Glutamatergic neuron (in vitro differentiated cells): ENCODE data around the gene SEMA4D. TPM values are rescaled to one million over a fixed set of nuclear protein-coding genes. Genes with fewer than 3 reads are reported as not detected.

Experiments used
- DNase-seq: peaks from one replicate; pipeline ENCODE4 v3.0.0; 2022
- H3K27ac Mint-ChIP-seq: one replicate; pipeline ENCODE4 v1.8.0; 2020; ENCODE audit warnings: mild to moderate bottlenecking, mixed read lengths, inconsistent platforms; ENCODE audit not compliant: unreplicated experiment
- H3K27me3 Mint-ChIP-seq: one replicate; pipeline ENCODE4 v1.8.0; 2020; ENCODE audit warnings: mild to moderate bottlenecking, moderate library complexity, mixed read lengths, inconsistent platforms; ENCODE audit not compliant: unreplicated experiment
- H3K36me3 Mint-ChIP-seq: one replicate; pipeline ENCODE4 v1.8.0; 2020; ENCODE audit warnings: mild to moderate bottlenecking, mixed read lengths, inconsistent platforms; ENCODE audit not compliant: unreplicated experiment
- H3K4me1 Mint-ChIP-seq: one replicate; pipeline ENCODE4 v1.8.0; 2020; ENCODE audit warnings: mild to moderate bottlenecking, low read depth, mixed read lengths, inconsistent platforms; ENCODE audit not compliant: unreplicated experiment
- H3K4me3 Mint-ChIP-seq: one replicate; pipeline ENCODE4 v1.8.0; 2020; ENCODE audit warnings: mild to moderate bottlenecking, mixed read lengths, inconsistent platforms; ENCODE audit not compliant: unreplicated experiment
- H3K9me3 Mint-ChIP-seq: one replicate; pipeline ENCODE4 v1.8.0; 2020; ENCODE audit warnings: mild to moderate bottlenecking, moderate library complexity, mixed read lengths, inconsistent platforms; ENCODE audit not compliant: unreplicated experiment
- CTCF ChIP-seq: fragments of 200-600 bp; sonication (generic); IDR thresholded peaks from one replicate; pipeline ENCODE4 v1.5.0; 2021; ENCODE audit not compliant: partially characterized antibody, unreplicated experiment
- total RNA-seq: library from RNA; stranded (reverse); fragmentation: NEBNext Ultra II Directional; extraction: Animal tissue kit (Norgen Biotek cat#: 25700); gene quantifications from one replicate; pipeline ENCODE4 v1.2.1, GENCODE V29; 2021; ENCODE audit not compliant: unreplicated experiment

The SEMA4D gene
- total RNA-seq, 1 donor from 2014 or later: 192 TPM

GRCh38 chr9:89435071-89435823, 62.7 kb downstream of the SEMA4D start:
- H3K36me3 Mint-ChIP-seq: no peaks in the 10 kb centered on the region
- TF ChIP-seq CTCF: no peak
- DNase-seq: no peak
- H3K27me3 Mint-ChIP-seq: peaks cover 8% of the 10 kb centered on the region
- peaks cover 9% of the 10 kb centered on the region for H3K9me3 Mint-ChIP-seq
- H3K4me1 Mint-ChIP-seq: peaks cover 40% of the 10 kb centered on the region
- H3K4me3 Mint-ChIP-seq: no peak overlapping the region
- H3K27ac Mint-ChIP-seq: peak overlapping the region; percentile 62

DNA sequence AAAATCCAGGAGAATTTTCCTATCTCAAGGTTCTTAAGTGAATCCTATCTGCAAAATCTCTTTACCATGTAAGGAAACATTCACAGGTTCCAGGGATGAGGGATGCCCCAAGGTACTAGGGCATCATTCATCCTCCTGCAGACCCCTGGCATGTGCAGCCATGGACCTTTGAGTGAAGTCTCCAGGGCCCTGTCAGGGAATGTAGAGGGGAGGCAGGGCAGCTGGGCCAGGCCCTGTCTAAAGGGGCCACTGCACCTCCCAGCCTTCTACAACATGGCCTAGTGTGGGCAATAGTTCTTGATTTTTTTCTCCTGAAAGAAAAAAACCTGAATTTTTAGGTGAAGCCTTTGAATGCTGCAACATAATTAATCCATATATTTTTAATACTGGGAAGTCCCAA, 63.3 kb downstream of the SEMA4D start:
- Mint-ChIP-seq H3K36me3 (no peaks in the 10 kb centered on the region), H3K4me3 (no peak overlapping the region), H3K27ac (no peak overlapping the region), H3K4me1 (peaks cover 38% of the 10 kb centered on the region), H3K9me3 (peaks cover 5% of the 10 kb centered on the region), H3K27me3 (peaks cover 9% of the 10 kb centered on the region)
- no peak for TF ChIP-seq CTCF
- DNase-seq: no peak

GRCh38 chr9:89433826-89434225, 64.1 kb downstream of the SEMA4D start:
- Mint-ChIP-seq H3K27me3 (peaks cover 7% of the 10 kb centered on the region), H3K4me3 (no peak overlapping the region), H3K4me1 (peaks cover 37% of the 10 kb centered on the region), H3K27ac (no peak overlapping the region), H3K36me3 (no peaks in the 10 kb centered on the region), H3K9me3 (peaks cover 5% of the 10 kb centered on the region)
- DNase-seq: no peak
- no peak for TF ChIP-seq CTCF

- DNase-seq: no peak
- peaks cover 4% of the 10 kb centered on the region for H3K27me3 Mint-ChIP-seq
These were observed 64.9 kb downstream of the SEMA4D start for GRCh38 chr9:89432986-89433530.

More at GRCh38 chr9:89432986-89433530, 64.9 kb downstream of the SEMA4D start:
- no peak for TF ChIP-seq CTCF
- Mint-ChIP-seq H3K4me1 (peaks cover 35% of the 10 kb centered on the region), H3K4me3 (no peak overlapping the region), H3K27ac (no peak overlapping the region), H3K36me3 (no peaks in the 10 kb centered on the region), H3K9me3 (peaks cover 5% of the 10 kb centered on the region)
